Posterior cingulate gyrus (tissue), 11 donors: ENCODE data around the gene SEMA3D.
"Not testable (repeated sequence)": the region's sequence is repeated elsewhere in the genome, so short reads cannot be mapped to it uniquely, and the experiment has no call there.

Source experiments
- DNase-seq, 10 donors: peaks; one replicate each; pipeline versions ENCODE4 v3.0.0 to v3.0.0-alpha.2; 2020 to 2021; ENCODE audit warnings: mixed read lengths in 3 of 10
- intact Hi-C: fragments of 100-400 bp; cut with DNase I; formaldehyde crosslinking; loops from one replicate; pipeline ENCODE4 v1.15.1; 2023

The SEMA3D gene

GRCh38 chr7:85006754-85007153 lies 180.1 kb downstream of the SEMA3D start:
- intact Hi-C loops, result no loop called here
- no peak for DNase-seq

- DNase-seq, result no peak
- intact Hi-C loops, result no loop called here
Measured at GRCh38 chr7:85004402-85004801, 182.5 kb downstream of the SEMA3D start.

- no peak for DNase-seq
- intact Hi-C loops, result no loop called here
Measured at GRCh38 chr7:85001495-85002345, 185.1 kb downstream of the SEMA3D start.

- intact Hi-C loops, result no loop called here
Measured at GRCh38 chr7:85000735-85001350, 186.0 kb downstream of the SEMA3D start.

DNA sequence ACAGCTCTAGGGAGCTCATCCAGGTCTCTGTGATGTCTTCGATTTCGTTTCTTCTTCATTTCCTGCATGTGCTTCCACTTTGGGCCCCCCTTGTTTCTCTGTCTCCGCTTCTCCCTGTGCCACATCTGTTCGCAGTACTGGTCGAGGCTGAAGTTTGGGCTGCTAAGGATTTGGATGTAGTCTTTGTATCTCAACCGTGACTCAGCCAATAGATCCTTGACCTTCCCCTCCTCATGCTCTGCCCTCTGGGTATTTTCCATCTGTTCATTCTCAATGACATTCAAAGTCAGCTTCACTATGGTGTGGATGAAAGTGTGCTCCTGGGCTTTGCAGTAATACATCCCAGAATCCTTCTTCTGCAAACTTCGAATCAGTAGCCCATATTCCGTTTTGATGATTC lies 187.4 kb downstream of the SEMA3D start:
- intact Hi-C loops, result no loop called here

More at GRCh38 chr7:85000735-85001350, 186.0 kb downstream of the SEMA3D start:
- no peak for DNase-seq

DNA sequence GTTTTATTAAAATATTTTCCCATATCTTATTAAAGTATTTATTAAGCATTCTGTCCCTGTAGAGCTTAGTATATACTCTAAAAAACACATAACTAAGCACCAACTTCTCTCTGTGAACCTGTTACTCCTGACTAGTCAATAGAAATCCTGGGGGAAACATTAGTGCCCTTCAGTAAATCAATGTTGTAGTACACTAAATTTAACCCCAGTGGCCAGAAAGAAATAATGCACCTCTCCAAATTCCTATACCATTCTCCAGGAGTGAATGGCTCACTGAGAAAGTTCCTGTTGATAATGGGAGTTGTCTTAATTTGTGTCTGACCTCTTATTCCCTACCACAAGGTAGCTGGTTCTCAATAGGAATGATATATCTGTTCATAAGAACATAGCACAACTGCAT lies 188.2 kb downstream of the SEMA3D start:
- DNase-seq, result no peak
- intact Hi-C loops, result no loop called here

More for the DNA sequence above, 187.4 kb downstream of the SEMA3D start:
- no peak for DNase-seq

DNA sequence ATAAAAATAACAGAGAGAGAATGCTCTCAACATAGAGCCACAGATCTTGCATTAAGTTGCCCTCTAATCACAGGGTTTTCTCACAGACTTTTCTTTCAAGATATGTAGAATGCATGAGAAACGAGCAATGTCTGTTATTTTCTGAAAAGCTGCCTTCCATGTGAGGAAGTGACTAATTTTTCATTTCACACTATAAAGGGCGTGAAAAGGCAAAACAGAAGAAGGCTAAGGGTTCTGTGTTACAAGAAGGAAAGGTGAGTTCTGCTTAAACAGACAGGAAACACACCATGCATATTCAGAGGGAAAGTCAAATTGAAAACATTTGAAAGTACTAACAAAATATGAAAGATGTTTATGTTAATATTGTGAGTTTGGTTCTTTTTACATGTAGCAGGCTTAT lies 189.2 kb downstream of the SEMA3D start:
- no peak for DNase-seq
- intact Hi-C loops, result no loop called here

DNA sequence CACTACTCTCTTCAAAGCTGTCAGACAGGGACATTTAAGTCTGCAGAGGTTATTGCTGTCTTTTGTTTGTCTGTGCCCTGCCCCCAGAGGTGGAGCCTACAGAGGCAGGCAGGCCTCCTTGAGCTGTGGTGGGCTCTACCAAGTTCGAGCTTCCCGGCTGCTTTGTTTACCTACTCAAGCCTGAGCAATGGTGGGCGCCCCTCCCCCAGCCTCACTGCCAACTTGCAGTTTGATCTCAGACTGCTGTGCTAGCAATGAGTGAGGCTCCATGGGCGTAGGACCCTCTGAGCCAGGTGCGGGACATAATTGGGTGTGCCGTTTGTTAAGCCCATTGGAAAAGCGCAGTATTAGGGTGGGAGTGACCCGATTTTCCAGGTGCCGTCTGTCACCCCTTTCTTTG lies 193.9 kb downstream of the SEMA3D start:
- peak in 2 of 10 donors; percentile 54 to 65 for DNase-seq

DNA sequence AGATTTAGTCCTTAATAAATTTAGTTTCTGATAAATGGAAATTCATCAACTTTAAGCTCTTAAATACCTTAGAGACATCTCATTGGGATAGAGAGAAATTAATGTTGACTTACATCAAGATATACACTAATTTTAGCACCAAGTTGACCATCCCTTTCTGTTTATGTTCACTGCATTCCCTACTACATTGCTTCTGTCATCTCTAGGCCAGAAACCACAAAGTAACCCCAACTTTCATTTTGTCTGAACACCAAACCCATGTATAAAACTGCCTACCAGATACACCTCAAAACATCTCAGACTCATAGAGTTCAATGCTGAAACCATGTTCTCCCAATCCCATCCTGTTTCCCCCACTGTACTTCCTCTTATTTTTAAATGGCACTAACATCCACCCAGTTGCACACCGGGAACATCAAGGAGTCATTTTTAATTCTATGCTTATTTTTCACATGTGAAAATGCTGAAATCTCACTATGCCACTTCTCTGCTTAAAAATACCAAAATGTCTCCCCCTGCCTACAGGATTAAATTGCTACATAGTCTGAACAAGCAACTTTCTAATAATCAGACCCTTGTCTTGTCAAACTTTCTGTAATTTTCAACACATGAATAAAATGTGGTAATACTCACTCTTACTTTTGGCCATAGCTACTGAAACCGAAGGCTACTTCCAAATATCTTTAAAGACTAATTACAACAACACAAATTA lies 201.6 kb downstream of the SEMA3D start:
- no peak for DNase-seq
- intact Hi-C loops, result no loop called here

More for the DNA sequence above, 193.9 kb downstream of the SEMA3D start:
- intact Hi-C loops, result not testable (repeated sequence)

DNA sequence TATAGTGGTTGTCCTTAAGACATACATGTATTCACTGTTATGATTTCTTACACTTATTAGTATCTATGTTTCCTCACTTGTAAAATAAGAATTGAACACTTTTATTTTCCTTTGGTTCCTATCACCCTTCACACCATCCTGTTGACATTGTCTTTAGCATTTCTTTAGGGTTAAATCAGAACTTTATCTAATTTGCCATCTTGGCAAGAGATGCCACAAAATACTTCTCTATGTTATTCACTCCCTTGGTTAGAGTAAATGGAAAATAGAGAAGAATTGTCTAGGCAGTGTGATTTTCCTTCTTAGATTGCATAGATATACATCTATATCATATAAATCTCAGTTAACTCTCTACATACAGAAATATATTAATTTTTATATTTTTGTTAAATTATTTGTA lies 204.7 kb downstream of the SEMA3D start:
- intact Hi-C loops, result no loop called here
- no peak for DNase-seq

DNA sequence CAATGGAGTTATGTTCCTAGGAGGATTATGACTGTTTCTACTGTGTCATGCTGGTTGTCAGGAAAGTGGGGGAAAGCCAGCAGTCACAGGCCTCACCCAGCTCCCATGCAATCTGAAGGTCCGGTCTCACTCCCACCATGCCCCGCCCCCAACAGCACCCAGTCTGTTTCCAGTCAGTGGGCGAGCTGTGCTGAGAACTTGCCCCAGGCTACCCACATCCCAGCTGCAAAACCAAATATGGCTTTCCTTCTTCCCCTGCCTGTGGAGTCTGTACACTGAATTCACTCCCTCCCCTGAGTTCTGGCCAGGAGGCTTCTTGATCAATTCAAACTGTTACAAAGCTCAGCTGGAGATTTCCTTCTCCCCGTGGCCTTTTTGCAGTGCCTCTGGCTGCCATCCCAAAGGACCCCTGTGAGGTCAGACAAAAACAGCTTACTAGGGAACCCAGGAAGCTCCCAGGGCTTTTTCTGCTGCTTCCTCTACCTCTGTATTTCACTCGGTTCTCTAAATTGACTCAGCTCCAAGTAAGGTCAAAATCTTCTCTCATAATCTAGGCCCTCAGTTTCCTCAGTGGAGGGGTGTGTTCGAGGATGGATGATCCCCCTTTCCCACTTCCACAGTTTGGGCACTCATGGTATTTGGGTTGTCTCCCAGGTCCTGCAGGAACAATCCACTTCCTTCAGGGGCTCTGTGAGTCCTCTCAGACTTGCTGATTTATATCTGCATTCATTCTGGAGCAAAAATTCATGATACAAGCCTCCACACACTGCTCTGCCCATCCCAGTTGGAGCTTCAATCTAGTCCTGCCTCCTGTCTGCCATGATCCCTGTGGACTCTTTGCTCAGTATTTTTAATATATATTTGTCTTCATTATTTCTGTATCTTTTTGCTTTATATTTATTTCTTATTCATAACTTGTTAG lies 205.5 kb downstream of the SEMA3D start:
- intact Hi-C loops, result no loop called here

DNA sequence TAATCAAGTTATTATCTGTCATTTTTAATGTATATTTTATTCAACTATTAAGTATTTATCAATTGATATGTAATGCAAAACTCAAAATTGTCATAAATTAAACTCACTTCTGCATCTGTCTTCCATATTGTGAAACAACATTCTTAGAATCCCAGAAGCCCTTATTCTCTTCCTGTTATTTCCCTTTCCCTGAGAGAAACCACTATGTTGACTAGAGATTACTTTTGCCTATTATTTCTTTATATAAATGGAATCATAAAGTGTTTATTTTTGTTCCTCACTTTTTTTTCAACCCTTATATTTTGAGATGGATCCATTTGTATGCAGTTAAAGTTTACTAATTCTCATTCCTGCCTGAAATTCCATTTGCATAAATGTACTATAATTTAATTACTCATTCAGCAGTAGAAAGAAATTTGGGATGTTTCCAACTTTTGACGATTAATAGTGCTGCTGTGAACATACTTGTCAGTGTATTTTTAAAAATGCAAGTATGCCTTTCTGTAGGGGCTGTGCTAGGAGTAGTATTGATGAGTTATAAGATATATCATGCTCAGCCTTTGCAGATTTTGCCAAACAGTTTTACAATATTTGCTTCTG lies 211.2 kb downstream of the SEMA3D start:
- intact Hi-C loops, result no loop called here
- DNase-seq, result no peak

More for the DNA sequence above, 205.5 kb downstream of the SEMA3D start:
- DNase-seq, result peak in 1 of 10 donors; percentile 51

DNA sequence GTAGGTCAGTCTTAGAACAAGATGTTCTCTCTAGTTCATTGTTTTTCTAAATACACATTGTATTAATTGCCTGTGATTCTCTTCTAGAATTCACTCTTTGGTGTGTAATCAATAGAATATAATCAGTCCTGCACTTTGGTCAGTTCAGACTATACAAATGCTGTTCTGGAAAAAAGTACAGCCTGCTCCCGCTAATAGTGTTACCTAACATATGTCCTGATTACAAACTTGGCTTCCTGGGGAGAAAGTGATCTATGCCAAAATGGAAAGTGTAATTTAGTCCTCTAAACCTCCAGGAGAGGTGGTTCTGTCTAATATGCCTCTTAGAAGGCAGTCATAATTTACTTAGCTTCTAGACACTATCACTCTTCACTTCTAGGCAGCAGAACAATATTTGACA lies 215.5 kb downstream of the SEMA3D start:
- intact Hi-C loops, result no loop called here
- DNase-seq, result no peak

DNA sequence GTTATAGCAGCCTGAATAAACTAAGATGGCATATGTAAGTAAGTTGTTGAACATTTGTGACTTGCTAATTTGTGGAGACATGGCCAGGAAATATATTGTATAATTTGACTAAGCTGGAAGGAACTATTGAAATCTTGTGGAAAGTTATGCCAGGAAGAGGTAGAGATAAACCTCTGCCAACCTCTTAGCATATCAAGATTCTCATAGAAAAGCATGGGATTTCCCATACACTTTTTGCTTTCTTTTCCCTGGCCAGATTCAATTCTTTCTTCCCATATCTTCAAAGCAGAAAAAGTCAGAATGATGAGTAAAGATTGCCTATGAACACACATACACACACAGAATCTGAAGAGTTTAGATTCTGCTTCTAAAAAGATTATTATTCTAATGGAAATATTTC lies 216.2 kb downstream of the SEMA3D start:
- intact Hi-C loops, result no loop called here

DNA sequence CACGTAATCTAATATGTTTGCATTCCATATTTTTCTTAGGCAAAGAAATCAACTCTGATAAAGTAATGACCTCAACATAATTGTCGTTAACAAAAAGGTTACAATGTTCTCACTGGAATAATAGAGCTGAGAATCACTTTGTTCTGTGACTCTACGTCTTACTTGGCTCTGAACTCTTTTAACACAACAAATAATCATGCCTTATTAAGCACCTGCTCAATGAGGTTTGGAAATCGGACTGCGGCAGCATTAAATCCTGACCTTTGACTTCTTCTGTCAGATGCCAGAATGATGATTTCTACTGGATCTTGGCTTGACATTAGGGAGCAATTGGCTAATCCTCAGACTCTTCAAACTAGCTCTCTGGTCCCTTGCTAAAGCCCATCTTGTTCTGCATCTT lies 233.6 kb downstream of the SEMA3D start:
- intact Hi-C loops, result no loop called here
- no peak for DNase-seq

More for the DNA sequence above, 216.2 kb downstream of the SEMA3D start:
- no peak for DNase-seq

DNA sequence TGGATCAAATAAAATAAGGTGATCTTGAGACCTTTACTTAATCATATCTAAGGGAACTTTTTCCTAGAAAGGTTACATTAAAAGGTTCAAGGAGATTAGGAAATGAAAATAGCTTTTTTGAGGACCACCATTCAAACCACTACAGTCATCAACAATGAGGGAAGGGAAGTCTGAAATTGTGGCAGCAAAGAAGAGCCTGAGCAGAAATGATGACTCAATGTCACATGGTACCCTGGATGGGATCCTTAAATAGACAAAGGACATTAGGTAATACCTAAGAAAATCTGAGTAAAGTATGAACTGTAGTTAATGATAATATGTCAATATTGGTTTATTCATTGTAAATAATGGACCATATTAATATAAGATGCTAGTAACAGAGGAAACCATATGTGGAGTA lies 236.0 kb downstream of the SEMA3D start:
- intact Hi-C loops, result no loop called here
- no peak for DNase-seq

GRCh38 chr7:84949501-84949900 lies 237.4 kb downstream of the SEMA3D start:
- no peak for DNase-seq
- intact Hi-C loops, result no loop called here

- DNase-seq, result no peak
- intact Hi-C loops, result no loop called here
Measured at GRCh38 chr7:84949067-84949466, 237.8 kb downstream of the SEMA3D start.

DNA sequence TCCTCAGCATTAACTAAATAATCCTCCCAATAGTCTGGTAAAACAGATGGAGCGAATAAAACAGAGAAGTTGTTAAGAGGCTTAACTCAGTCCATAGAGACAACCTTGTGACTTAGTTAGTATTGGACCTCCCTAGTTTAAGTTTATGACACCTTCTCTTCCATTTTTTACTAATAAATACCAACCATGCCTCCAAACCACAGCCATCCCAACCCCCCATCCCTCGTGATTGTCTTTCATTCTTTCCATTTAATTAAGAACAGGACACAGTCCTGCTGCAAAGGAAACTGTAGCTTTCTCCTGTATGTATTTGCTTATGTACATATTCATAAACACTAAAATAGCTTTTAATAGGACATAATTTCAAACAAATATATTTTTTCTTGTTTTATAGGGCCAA lies 238.2 kb downstream of the SEMA3D start:
- DNase-seq, result no peak
- intact Hi-C loops, result no loop called here

DNA sequence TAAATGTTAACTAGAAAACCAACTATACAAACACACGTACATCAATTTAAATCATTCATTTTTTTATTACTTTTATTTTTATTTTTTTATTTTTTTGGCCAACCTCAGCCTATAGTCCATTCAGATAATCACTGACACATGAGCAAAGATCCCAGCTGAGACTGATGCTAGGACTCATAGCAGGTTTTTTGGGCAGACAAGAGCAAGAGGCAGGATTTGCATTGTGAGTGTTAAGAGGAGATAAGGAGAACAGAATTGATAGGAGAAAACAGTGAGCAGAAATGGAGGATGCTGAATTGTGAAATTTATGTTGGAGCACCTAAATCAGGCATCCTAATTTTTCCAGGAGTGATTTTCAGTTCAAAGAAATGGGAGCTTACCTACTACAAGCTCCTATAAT lies 240.3 kb downstream of the SEMA3D start:
- no peak for DNase-seq
- intact Hi-C loops, result no loop called here
